NAMALWA (cell line): ENCODE measurements around the gene TBP.
"Not testable (repeated sequence)": the region's sequence is repeated elsewhere in the genome, so short reads cannot be mapped to it uniquely, and the experiment has no call there.

Source experiments
- DNase-seq: peaks from one replicate; pipeline ENCODE4 v3.0.0-alpha.2; 2015; ENCODE audit warnings: low spot score

The TBP gene

GRCh38 chr6:170554013-170554795 is at the start of gene TBP:
TBP (plus strand) TSS chr6:170554369; CDS start chr6:170557030, 2,661 bp downstream.
- peak; percentile 99 for DNase-seq

- no peak for DNase-seq
These were observed 49.7 kb upstream of the TBP start for GRCh38 chr6:170504479-170504878.

- DNase-seq, result no peak
These were observed 48.9 kb upstream of the TBP start for GRCh38 chr6:170505306-170505705.

- DNase-seq, result no peak
These were observed 47.7 kb upstream of the TBP start for GRCh38 chr6:170506446-170506845.

GRCh38 chr6:170507728-170508127 is 46.4 kb upstream of the TBP start:
- not testable (repeated sequence) for DNase-seq

GRCh38 chr6:170508275-170508674 is 45.9 kb upstream of the TBP start:
- not testable (repeated sequence) for DNase-seq

GRCh38 chr6:170508892-170509722 is 45.1 kb upstream of the TBP start:
- DNase-seq, result not testable (repeated sequence)

GRCh38 chr6:170509723-170510018 is 44.5 kb upstream of the TBP start:
- DNase-seq, result no peak

- no peak for DNase-seq
These were observed 43.5 kb upstream of the TBP start for GRCh38 chr6:170510631-170511030.

- no peak for DNase-seq
These were observed 41.9 kb upstream of the TBP start for GRCh38 chr6:170512249-170512648.

- no peak for DNase-seq
These were observed 39.3 kb upstream of the TBP start for GRCh38 chr6:170514908-170515307.

GRCh38 chr6:170516783-170517616 is 37.2 kb upstream of the TBP start:
- peak; percentile 73 for DNase-seq

GRCh38 chr6:170522565-170523183 is 31.5 kb upstream of the TBP start:
- DNase-seq, result peak; percentile 35

GRCh38 chr6:170523256-170524171 is 30.7 kb upstream of the TBP start:
- DNase-seq, result no peak

GRCh38 chr6:170524172-170524502 is 30.0 kb upstream of the TBP start:
- peak; percentile 43 for DNase-seq

- no peak for DNase-seq
These were observed 28.4 kb upstream of the TBP start for GRCh38 chr6:170525795-170526194.

GRCh38 chr6:170527995-170528394 is 26.2 kb upstream of the TBP start:
- DNase-seq, result not testable (repeated sequence)

- DNase-seq, result peak; percentile 80
These were observed 24.2 kb upstream of the TBP start for GRCh38 chr6:170529839-170530469.

GRCh38 chr6:170532867-170533488 is 21.2 kb upstream of the TBP start:
- DNase-seq, result no peak

GRCh38 chr6:170533792-170534191 is 20.4 kb upstream of the TBP start:
- no peak for DNase-seq
